ENCODE data around the gene RNF183.
"Not testable (repeated sequence)": the region's sequence is repeated elsewhere in the genome, so short reads cannot be mapped to it uniquely, and the experiment has no call there.

RNF183 gene

GRCh38 chr9:113310538-113310937, 7.4 kb upstream of the RNF183 start:
- peak in 1 of 2 experiments; percentile 42 for DNase-seq (ENCODE audit: low read depth in 1 of 2, low spot score in 1 of 2)
- in situ Hi-C loops (cut with HindIII; ENCODE audit: low pct_unique_long_range_greater_than_20kb, low sequenced_read_pairs), result no loop called here
- no peak for TF ChIP-seq JUND (IDR thresholded peaks at IDR 0.05; ENCODE audit: low read depth)

DNA sequence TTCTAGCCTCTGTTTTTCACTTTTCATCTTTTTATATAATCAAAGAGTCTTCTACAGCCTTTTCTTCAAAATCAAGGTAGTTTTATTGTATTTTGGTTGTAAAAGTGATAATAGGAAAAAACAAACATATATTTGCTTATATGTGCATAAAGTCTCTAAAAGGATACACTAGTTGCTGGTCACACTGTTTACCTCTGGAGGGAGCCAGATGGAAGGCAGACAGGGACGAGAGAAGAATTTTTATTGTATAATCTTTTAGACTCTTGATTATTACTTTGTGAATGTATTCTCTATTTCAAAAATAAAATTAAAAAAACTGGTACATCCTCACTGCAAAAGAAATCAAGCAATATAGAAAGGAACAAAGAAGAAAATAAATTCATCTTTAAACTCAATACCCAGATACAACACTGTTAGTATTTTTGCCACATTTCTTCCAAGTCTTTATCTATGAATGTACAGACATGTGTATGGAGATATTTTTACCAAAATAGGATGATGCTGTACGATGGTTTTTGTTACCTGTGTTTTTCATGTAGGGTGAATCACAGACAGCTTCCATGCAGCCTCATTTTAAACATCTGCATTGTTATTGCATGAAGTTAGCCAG, 6.1 kb upstream of the RNF183 start:
- no peak for TF ChIP-seq JUND (IDR thresholded peaks at IDR 0.05; ENCODE audit: low read depth)
- in situ Hi-C loops (cut with HindIII; ENCODE audit: low pct_unique_long_range_greater_than_20kb, low sequenced_read_pairs), result no loop called here
- peak; percentile 29 to 75 for DNase-seq (ENCODE audit: low read depth in 1 of 2, low spot score in 1 of 2)

- no peak for DNase-seq (ENCODE audit: low read depth in 1 of 2, low spot score in 1 of 2)
- no peak for TF ChIP-seq JUND (IDR thresholded peaks at IDR 0.05; ENCODE audit: low read depth)
- in situ Hi-C loops (cut with HindIII; ENCODE audit: low pct_unique_long_range_greater_than_20kb, low sequenced_read_pairs), result no loop called here
These were observed 4.3 kb upstream of the RNF183 start for GRCh38 chr9:113307396-113307975.

DNA sequence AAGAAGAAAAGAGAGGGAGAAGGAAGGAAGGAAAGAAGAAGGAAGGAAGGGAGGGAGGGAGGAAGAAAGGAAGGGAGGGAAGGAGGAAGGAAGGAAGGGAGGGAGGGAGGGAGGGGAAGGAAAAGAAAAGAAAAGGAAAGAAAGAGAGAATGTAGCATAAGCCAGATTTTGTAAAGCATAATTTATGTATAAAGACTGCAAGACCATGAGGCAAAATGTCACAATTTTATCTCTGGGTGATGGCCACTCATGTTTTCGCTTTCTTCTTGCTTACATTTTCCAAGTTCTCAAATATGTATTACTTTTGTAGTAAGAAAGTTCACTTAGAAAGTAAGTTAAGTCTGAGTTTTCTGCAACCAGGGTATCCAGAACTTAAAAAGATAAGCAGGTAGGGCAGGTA, 3.4 kb upstream of the RNF183 start:
- no peak for TF ChIP-seq JUND (IDR thresholded peaks at IDR 0.05; ENCODE audit: low read depth)
- in situ Hi-C loops (cut with HindIII; ENCODE audit: low pct_unique_long_range_greater_than_20kb, low sequenced_read_pairs), result no loop called here
- DNase-seq (ENCODE audit: low read depth in 1 of 2, low spot score in 1 of 2), result no peak

DNA sequence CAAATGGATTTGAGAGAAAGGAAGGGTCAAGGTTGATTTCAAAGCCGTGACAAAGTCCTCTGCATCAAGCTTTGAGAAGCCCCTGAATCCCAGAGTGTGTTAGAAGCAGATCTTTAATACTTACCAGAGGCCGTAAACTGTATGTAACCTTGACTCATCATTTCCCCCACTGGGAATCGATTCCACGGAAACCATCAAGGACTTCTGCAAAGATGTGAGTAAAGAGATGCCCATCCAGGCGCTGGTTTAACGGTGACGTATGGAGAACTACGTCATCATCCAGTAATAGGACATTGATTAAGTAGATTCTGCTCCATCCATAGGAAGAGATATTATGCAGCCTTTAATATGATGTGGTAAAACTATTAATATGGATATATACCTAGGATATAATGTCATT, 1.6 kb downstream of the RNF183 start:
- in situ Hi-C loops (cut with HindIII; ENCODE audit: low pct_unique_long_range_greater_than_20kb, low sequenced_read_pairs), result no loop called here
- no peak for TF ChIP-seq JUND (IDR thresholded peaks at IDR 0.05; ENCODE audit: low read depth)
- DNase-seq (ENCODE audit: low read depth in 1 of 2, low spot score in 1 of 2), result no peak

GRCh38 chr9:113299800-113300292, 3.3 kb downstream of the RNF183 start:
- DNase-seq (ENCODE audit: low read depth in 1 of 2, low spot score in 1 of 2), result peak; percentile 16 to 64
- TF ChIP-seq JUND (IDR thresholded peaks at IDR 0.05; ENCODE audit: low read depth), result no peak
- in situ Hi-C loops (cut with HindIII; ENCODE audit: low pct_unique_long_range_greater_than_20kb, low sequenced_read_pairs), result no loop called here

GRCh38 chr9:113298924-113299770, 4.0 kb downstream of the RNF183 start:
- no peak for DNase-seq (ENCODE audit: low read depth in 1 of 2, low spot score in 1 of 2)
- in situ Hi-C loops (cut with HindIII; ENCODE audit: low pct_unique_long_range_greater_than_20kb, low sequenced_read_pairs), result no loop called here
- no peak for TF ChIP-seq JUND (IDR thresholded peaks at IDR 0.05; ENCODE audit: low read depth)

DNA sequence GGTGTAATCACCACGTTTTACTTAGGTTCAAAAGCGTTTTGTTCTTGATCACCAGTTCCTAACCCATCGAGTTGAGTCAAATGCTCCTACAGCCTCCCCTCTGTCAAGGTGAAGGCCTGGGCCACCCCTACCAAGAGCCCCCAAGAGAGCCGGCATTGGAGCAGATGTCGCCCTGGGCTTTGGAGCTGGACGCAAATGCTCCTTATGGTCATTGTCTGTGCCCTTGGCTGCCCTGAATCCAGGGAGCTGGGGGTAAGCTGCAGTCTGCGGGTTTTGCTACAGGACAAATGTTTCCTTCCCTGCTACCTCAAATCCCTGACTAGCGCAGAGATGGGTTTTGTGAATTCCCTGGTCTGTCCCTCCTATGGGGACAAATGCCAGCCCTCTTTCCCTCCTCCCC, 4.9 kb downstream of the RNF183 start:
- in situ Hi-C loops (cut with HindIII; ENCODE audit: low pct_unique_long_range_greater_than_20kb, low sequenced_read_pairs), result no loop called here
- TF ChIP-seq JUND (IDR thresholded peaks at IDR 0.05; ENCODE audit: low read depth), result no peak
- no peak for DNase-seq (ENCODE audit: low read depth in 1 of 2, low spot score in 1 of 2)

DNA sequence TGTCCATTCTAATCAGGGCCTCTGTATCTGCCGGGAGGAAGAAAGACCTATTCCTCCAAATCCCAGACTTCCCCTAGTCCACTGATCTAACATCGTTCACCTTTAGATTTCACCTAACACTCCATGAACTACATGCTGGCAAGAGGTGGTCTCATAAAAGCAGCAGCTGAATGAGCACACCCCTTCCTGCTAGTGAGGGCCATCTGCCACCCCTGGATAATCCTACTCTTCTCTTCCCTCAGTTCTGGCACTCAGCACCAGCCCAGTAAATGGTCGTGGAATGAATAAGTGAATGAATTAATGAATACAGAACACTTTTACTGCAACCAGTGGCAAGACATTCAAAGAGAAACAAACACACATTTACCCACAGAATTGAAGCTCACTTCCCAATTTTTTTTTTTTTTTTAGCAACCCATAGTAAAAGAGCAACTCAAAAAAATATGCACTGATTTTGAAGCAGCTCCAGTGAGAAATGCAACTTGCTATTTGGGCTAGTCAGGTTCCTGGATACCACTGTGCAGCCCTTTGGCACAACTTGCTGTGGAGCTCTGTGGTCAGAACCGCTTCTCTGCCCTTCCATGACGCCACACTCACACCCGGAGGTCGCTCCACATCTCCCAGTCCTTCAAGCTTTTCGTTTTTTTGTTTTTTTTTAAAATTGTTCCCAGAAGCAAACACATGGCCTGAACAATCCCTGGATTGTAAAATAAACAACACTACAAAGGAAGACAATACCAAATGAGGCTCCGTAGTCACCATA, 6.2 kb downstream of the RNF183 start:
- no peak for TF ChIP-seq JUND (IDR thresholded peaks at IDR 0.05; ENCODE audit: low read depth)
- no peak for DNase-seq (ENCODE audit: low read depth in 1 of 2, low spot score in 1 of 2)
- in situ Hi-C loops (cut with HindIII; ENCODE audit: low pct_unique_long_range_greater_than_20kb, low sequenced_read_pairs), result no loop called here

DNA sequence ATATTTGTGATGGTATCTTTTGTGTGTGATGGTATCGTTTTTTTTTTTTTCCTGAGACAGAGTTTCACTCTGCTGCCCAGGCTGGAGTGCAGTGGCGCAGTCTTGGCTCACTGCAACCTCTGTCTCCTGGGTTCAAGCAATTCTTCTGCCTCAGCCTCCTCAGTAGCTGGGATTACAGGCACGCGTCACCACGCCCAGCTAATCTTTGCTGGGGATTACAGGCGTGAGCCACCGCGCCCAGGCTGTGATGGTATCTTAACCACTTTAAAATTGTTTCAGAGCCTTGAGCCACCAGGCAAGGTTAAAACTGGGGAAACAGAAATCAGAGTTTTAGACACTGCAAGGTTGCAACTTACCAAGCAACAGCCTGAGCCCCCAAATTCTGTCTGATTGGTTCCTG, 6.9 kb downstream of the RNF183 start:
- DNase-seq (ENCODE audit: low read depth in 1 of 2, low spot score in 1 of 2); in situ Hi-C loops (cut with HindIII; ENCODE audit: low pct_unique_long_range_greater_than_20kb, low sequenced_read_pairs): not testable (repeated sequence)

GRCh38 chr9:113293285-113293878, 9.8 kb downstream of the RNF183 start:
- no peak for TF ChIP-seq JUND (IDR thresholded peaks at IDR 0.05; ENCODE audit: low read depth)
- DNase-seq (ENCODE audit: low read depth in 1 of 2, low spot score in 1 of 2), result no peak
- in situ Hi-C loops (cut with HindIII; ENCODE audit: low pct_unique_long_range_greater_than_20kb, low sequenced_read_pairs), result no loop called here

- TF ChIP-seq JUND (IDR thresholded peaks at IDR 0.05; ENCODE audit: low read depth), result no peak
- no peak for DNase-seq (ENCODE audit: low read depth in 1 of 2, low spot score in 1 of 2)
- in situ Hi-C loops (cut with HindIII; ENCODE audit: low pct_unique_long_range_greater_than_20kb, low sequenced_read_pairs), result no loop called here
These were observed 13.0 kb downstream of the RNF183 start for GRCh38 chr9:113290052-113290607.
